ENCODE measurements around the gene HS3ST4. TPM values are rescaled to one million over a fixed set of nuclear protein-coding genes. Genes with fewer than 3 reads are reported as not detected.

The HS3ST4 gene
- polyA plus RNA-seq, 1 donor (not counting 4 experiments of a cell fraction or from before 2014, with no cell fraction given) = not detected

DNA sequence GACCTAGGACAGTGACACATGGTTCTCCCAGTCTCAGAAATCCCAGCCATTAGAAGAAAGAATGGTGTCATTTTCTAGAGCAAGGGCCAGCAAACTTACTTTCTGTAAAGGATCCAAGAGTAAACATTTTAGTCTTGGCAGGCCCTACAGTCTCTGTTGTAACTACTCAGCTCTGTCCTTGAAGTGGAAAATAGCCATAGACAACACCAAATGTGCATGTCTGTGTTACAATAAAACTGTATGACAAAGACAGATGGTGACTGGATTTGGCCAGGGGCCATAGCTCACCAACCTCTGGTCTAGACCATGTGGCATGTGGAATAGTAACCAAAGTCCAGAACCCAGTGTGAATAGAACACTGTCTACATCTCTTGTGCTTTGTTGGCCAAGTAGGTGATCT lies 286.5 kb downstream of the HS3ST4 start:
- Histone ChIP-seq H2AFZ (ENCODE audit: control insufficient read depth, low read length) (no peak overlapping the region), H3K27me3 (ENCODE audit: control insufficient read depth, extremely low read depth, insufficient read depth, low read length) (no peaks in the 10 kb centered on the region), H3K27ac (ENCODE audit: control insufficient read depth, insufficient read depth, low read length) (no peak overlapping the region), H3K9me3 (ENCODE audit: control insufficient read depth, low read depth, low read length) (peaks cover 3% of the 10 kb centered on the region), H3K36me3 (ENCODE audit: control insufficient read depth in 2 of 2, extremely low read depth in 1 of 2, insufficient read depth in 2 of 2, low read length in 2 of 2) (no peaks in the 10 kb centered on the region), H3K9me1 (ENCODE audit: control insufficient read depth, extremely low read depth, insufficient read depth, low read length) (no peaks in the 10 kb centered on the region), H3K4me3 (ENCODE audit: control insufficient read depth in 2 of 3, extremely low read depth in 1 of 3, insufficient read depth in 2 of 3, low read depth in 1 of 3, low read length in 3 of 3) (no peak overlapping the region), H3K4me2 (ENCODE audit: control insufficient read depth, extremely low read depth, insufficient read depth, low read depth, low read length) (no peak overlapping the region), H4K20me1 (ENCODE audit: control insufficient read depth, extremely low read depth, insufficient read depth, low read length) (no peaks in the 10 kb centered on the region), H3K4me1 (ENCODE audit: control insufficient read depth, extremely low read depth, insufficient read depth, low read length) (no peaks in the 10 kb centered on the region), H3K9ac (ENCODE audit: control insufficient read depth, extremely low read depth, insufficient read depth, low read length) (no peak overlapping the region), H3K79me2 (ENCODE audit: control insufficient read depth, insufficient read depth, low read length) (no peaks in the 10 kb centered on the region)
- DNase-seq (ENCODE audit: low read depth, low spot score) = no peak
- dilution Hi-C loops (cut with MboI; ENCODE audit: extremely low pct_ligation_motif_present, low sequenced_read_pairs) = no loop called here
- TF ChIP-seq, protein P1, sequence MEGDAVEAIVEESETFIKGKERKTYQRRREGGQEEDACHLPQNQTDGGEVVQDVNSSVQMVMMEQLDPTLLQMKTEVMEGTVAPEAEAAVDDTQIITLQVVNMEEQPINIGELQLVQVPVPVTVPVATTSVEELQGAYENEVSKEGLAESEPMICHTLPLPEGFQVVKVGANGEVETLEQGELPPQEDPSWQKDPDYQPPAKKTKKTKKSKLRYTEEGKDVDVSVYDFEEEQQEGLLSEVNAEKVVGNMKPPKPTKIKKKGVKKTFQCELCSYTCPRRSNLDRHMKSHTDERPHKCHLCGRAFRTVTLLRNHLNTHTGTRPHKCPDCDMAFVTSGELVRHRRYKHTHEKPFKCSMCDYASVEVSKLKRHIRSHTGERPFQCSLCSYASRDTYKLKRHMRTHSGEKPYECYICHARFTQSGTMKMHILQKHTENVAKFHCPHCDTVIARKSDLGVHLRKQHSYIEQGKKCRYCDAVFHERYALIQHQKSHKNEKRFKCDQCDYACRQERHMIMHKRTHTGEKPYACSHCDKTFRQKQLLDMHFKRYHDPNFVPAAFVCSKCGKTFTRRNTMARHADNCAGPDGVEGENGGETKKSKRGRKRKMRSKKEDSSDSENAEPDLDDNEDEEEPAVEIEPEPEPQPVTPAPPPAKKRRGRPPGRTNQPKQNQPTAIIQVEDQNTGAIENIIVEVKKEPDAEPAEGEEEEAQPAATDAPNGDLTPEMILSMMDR (optimal IDR thresholded peaks at IDR 0.05 in 1 of 3, IDR thresholded peaks at IDR 0.05 in 1 of 3, conservative IDR thresholded peaks at IDR 0.05 in 1 of 3; ENCODE audit: extremely low read depth in 1 of 3, insufficient read depth in 2 of 3, low read length in 3 of 3) = no peak
- TF ChIP-seq EZH2 (IDR thresholded peaks at IDR 0.05; ENCODE audit: low read length) = no peak
- no peak for FAIRE-seq

DNA sequence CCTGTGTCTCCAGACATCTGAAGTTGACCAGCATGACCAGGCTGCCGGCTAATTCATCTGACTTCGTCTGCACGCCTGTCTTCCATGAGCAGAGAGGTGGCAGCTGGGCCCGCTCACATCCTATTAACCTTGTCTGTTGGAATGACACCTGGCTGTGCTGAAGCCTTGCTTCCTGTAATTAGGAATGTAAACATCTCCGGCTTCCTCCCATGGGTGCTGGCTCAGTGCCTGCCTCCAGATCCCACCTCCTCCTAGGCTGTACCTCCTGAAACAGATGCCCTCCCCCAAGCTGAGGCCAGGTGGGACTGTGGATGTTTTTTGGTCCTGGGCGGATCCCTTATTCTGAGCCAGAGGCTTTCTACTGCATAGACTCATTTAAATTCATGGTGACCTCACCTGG lies 296.3 kb downstream of the HS3ST4 start:
- FAIRE-seq (no peak), DNase-seq (ENCODE audit: low read depth, low spot score) (no peak)
- H3K9ac ChIP-seq (ENCODE audit: control insufficient read depth, extremely low read depth, insufficient read depth, low read length) = no peak overlapping the region
- dilution Hi-C loops (cut with MboI; ENCODE audit: extremely low pct_ligation_motif_present, low sequenced_read_pairs) = no loop called here
- no peaks in the 10 kb centered on the region for H3K4me1 ChIP-seq (ENCODE audit: control insufficient read depth, extremely low read depth, insufficient read depth, low read length)
- no peak overlapping the region for H3K4me2 ChIP-seq (ENCODE audit: control insufficient read depth, extremely low read depth, insufficient read depth, low read depth, low read length)
- no peaks in the 10 kb centered on the region for H3K79me2 ChIP-seq (ENCODE audit: control insufficient read depth, insufficient read depth, low read length)
- H2AFZ ChIP-seq (ENCODE audit: control insufficient read depth, low read length) = no peak overlapping the region
- no peaks in the 10 kb centered on the region for H3K36me3 ChIP-seq (ENCODE audit: control insufficient read depth in 2 of 2, extremely low read depth in 1 of 2, insufficient read depth in 2 of 2, low read length in 2 of 2)
- no peak overlapping the region for H3K4me3 ChIP-seq (ENCODE audit: control insufficient read depth in 2 of 3, extremely low read depth in 1 of 3, insufficient read depth in 2 of 3, low read depth in 1 of 3, low read length in 3 of 3)
- H4K20me1 ChIP-seq (ENCODE audit: control insufficient read depth, extremely low read depth, insufficient read depth, low read length) = no peaks in the 10 kb centered on the region
- TF ChIP-seq, protein P1 (optimal IDR thresholded peaks at IDR 0.05 in 1 of 3, IDR thresholded peaks at IDR 0.05 in 1 of 3, conservative IDR thresholded peaks at IDR 0.05 in 1 of 3; ENCODE audit: extremely low read depth in 1 of 3, insufficient read depth in 2 of 3, low read length in 3 of 3) = no peak
- TF ChIP-seq EZH2 (IDR thresholded peaks at IDR 0.05; ENCODE audit: low read length) = no peak
- no peak overlapping the region for H3K27ac ChIP-seq (ENCODE audit: control insufficient read depth, insufficient read depth, low read length)
- no peaks in the 10 kb centered on the region for H3K27me3 ChIP-seq (ENCODE audit: control insufficient read depth, extremely low read depth, insufficient read depth, low read length)
- no peaks in the 10 kb centered on the region for H3K9me1 ChIP-seq (ENCODE audit: control insufficient read depth, extremely low read depth, insufficient read depth, low read length)
- no peaks in the 10 kb centered on the region for H3K9me3 ChIP-seq (ENCODE audit: control insufficient read depth, low read depth, low read length)
